Immature natural killer cell (primary cell): ENCODE measurements around the gene IKZF4. TPM values are rescaled to one million over a fixed set of nuclear protein-coding genes. Genes with fewer than 3 reads are reported as not detected.

Experiments
- DNase-seq, 3 donors: peaks; one replicate each; pipeline ENCODE4 v3.0.0; 2022; ENCODE audit warnings: mixed read lengths in 1 of 3
- H3K27ac Mint-ChIP-seq, 6 donors: one replicate each; pipeline ENCODE4 v1.8.0; 2020; ENCODE audit warnings: mixed read lengths in 6 of 6, mild to moderate bottlenecking in 5 of 6, inconsistent platforms in 4 of 6, moderate library complexity in 3 of 6
- H3K27me3 Mint-ChIP-seq, 3 donors: one replicate each; pipeline ENCODE4 v1.8.0; 2020 to 2021; ENCODE audit warnings: low read depth in 3 of 3, mild to moderate bottlenecking in 3 of 3, mixed read lengths in 3 of 3, moderate library complexity in 3 of 3, inconsistent platforms in 1 of 3
- H3K36me3 Mint-ChIP-seq, 3 donors: one replicate each; pipeline ENCODE4 v1.8.0; 2020; ENCODE audit warnings: mixed read lengths in 3 of 3, inconsistent platforms in 2 of 3, mild to moderate bottlenecking in 2 of 3
- H3K4me1 Mint-ChIP-seq, 2 donors: one replicate each; pipeline ENCODE4 v1.8.0; 2020; ENCODE audit warnings: inconsistent platforms in 2 of 2, mild to moderate bottlenecking in 2 of 2, mixed read lengths in 2 of 2, moderate library complexity in 1 of 2
- H3K4me3 Mint-ChIP-seq, 5 donors: one replicate each; pipeline ENCODE4 v1.8.0; 2020; ENCODE audit warnings: mild to moderate bottlenecking in 5 of 5, mixed read lengths in 5 of 5, inconsistent platforms in 3 of 5, moderate library complexity in 3 of 5
- H3K9me3 Mint-ChIP-seq, 6 donors: one replicate each; pipeline ENCODE4 v1.8.0; 2020; ENCODE audit warnings: mild to moderate bottlenecking in 6 of 6, mixed read lengths in 6 of 6, inconsistent platforms in 4 of 6, moderate library complexity in 3 of 6
- polyA plus RNA-seq, 3 donors: library from polyadenylated mRNA; unstranded; fragments of 300-500 nt; fragmentation: Illumina TruSeq; gene quantifications; one replicate each; pipeline ENCODE4 v1.2.3, GENCODE V29; 2021

Gene IKZF4
- polyA plus RNA-seq, 3 donors from 2014 or later = 1.0 TPM; not detected in 2

GRCh38 chr12:56007564-56008559, 13.0 kb upstream of the IKZF4 start:
- peak; percentile 42 to 48 (median 48) for DNase-seq
- no peaks in the 10 kb centered on the region for H3K9me3 Mint-ChIP-seq
- peak overlapping the region; percentile 69 to 89 (median 82) for H3K27ac Mint-ChIP-seq
- H3K27me3 Mint-ChIP-seq = peaks cover 2 to 6% (median 3%) of the 10 kb centered on the region in 3 donors
- no peaks in the 10 kb centered on the region for H3K36me3 Mint-ChIP-seq
- peak overlapping the region; percentile 84 to 90 (median 88) for H3K4me3 Mint-ChIP-seq
- peaks cover 18 to 19% of the 10 kb centered on the region in 2 donors for H3K4me1 Mint-ChIP-seq

DNA sequence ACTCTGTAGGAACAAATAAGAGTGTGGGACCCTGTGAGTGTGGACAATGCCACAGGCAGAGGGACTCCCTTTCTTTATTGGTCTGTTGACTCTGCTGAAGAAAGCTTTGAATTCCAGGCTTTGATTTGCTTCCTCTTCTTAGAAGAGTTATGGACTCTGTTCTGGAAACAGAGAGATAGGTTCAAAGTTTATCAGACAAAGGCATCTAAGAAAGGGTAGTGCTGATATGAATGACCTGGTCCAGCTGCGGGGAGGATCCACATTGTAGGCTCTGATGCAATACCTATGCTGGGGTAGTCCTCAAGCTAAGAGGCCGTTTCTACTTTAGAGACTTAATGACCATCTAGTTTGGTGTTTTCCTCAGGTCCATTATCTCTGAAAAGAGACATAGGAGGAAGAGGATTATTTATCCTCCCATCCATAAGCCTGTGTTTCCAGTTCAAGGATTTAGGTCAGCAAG, 10.7 kb upstream of the IKZF4 start:
- Mint-ChIP-seq H3K27ac (peak overlapping the region in 1 of 6 donors; percentile 32), H3K4me1 (peaks cover 18 to 19% of the 10 kb centered on the region in 2 donors), H3K9me3 (no peaks in the 10 kb centered on the region), H3K36me3 (no peaks in the 10 kb centered on the region), H3K4me3 (peak overlapping the region in 2 of 5 donors; percentile 1 to 47), H3K27me3 (peaks cover 2 to 4% (median 3%) of the 10 kb centered on the region in 3 donors)
- no peak for DNase-seq

- no peaks in the 10 kb centered on the region for H3K9me3 Mint-ChIP-seq
- H3K4me1 Mint-ChIP-seq = peaks cover 15 to 19% of the 10 kb centered on the region in 2 donors
- H3K36me3 Mint-ChIP-seq = peaks cover 0 to 4% (median 0%) of the 10 kb centered on the region in 3 donors
- H3K4me3 Mint-ChIP-seq = no peak overlapping the region
- peaks cover 2 to 4% (median 3%) of the 10 kb centered on the region in 3 donors for H3K27me3 Mint-ChIP-seq
- H3K27ac Mint-ChIP-seq = no peak overlapping the region
- no peak for DNase-seq
Measured at GRCh38 chr12:56011509-56012090, 9.2 kb upstream of the IKZF4 start.

DNA sequence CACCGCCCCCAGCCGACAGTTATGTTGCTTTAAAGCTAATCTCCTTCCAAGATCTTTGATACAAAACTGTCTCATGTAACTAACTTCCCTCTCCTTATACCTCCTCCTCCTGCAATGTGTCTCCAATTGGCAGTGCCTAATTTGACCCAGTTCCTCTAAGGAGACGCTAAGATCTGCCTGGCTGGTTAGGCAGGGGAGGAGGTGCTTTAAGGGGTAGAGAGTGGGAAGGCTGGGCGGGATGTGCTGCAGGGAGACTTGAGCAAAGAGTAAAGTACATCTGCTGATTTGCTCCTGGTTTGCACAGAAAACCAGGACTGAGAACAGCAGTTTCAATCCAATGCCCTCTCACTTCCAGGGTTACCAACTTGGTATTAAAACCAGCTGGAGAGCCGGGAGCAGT, 7.4 kb upstream of the IKZF4 start:
- no peak overlapping the region for H3K4me3 Mint-ChIP-seq
- DNase-seq = no peak
- H3K9me3 Mint-ChIP-seq = no peaks in the 10 kb centered on the region
- H3K27me3 Mint-ChIP-seq = peaks cover 2 to 3% (median 2%) of the 10 kb centered on the region in 3 donors
- H3K4me1 Mint-ChIP-seq = peaks cover 4 to 6% of the 10 kb centered on the region in 2 donors
- H3K36me3 Mint-ChIP-seq = peaks cover 0 to 9% (median 3%) of the 10 kb centered on the region in 3 donors
- no peak overlapping the region for H3K27ac Mint-ChIP-seq

DNA sequence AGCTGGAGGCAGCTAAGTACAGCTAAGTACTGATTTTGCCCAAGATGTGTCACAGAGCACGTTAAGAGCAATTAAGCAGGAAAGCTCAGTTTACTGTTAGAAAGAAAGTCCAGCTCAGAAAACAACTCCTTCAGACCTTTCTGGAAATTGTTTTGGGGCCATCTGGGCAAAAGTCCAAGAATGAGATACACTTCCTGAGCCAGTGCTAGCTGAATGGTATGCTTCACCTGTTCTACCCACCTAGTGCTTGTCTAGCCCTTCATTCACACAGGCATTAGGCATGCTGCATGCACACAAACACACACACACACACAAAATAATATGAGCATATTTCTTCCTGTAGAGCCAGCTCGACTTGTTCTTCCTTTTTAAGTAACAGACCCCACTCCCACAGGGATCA, 6.6 kb upstream of the IKZF4 start:
- Mint-ChIP-seq H3K9me3 (no peaks in the 10 kb centered on the region), H3K4me1 (peaks cover 0 to under 1% of the 10 kb centered on the region in 2 donors), H3K27me3 (peaks cover 0 to 2% (median 0%) of the 10 kb centered on the region in 3 donors), H3K4me3 (no peak overlapping the region), H3K36me3 (peaks cover 0 to 9% (median 4%) of the 10 kb centered on the region in 3 donors), H3K27ac (peak overlapping the region in 1 of 6 donors; percentile 67)
- no peak for DNase-seq

DNA sequence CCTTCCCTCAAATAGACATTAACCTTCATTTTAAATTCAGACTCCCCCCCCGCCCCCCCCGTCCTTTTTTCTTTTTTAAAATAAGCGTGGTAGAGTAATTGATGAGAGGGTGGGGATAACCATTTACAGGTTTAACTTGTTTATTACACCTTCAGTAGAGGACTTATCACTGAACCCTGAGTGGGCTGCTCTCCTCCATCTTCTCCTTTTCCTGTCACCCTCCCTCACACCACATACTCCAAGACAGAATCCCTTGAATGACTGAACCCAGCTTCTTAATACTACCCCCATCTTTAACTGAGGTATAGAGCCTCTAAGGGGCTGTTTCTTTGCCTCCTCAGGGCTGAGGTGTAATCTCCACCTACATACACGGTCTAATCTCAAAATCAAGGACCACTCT, 3.7 kb upstream of the IKZF4 start:
- H3K27me3 Mint-ChIP-seq = no peaks in the 10 kb centered on the region
- peaks cover 0 to 9% (median 8%) of the 10 kb centered on the region in 3 donors for H3K36me3 Mint-ChIP-seq
- H3K9me3 Mint-ChIP-seq = no peaks in the 10 kb centered on the region
- DNase-seq = no peak
- peaks cover 11 to 15% of the 10 kb centered on the region in 2 donors for H3K4me1 Mint-ChIP-seq
- H3K4me3 Mint-ChIP-seq = no peak overlapping the region
- no peak overlapping the region for H3K27ac Mint-ChIP-seq

DNA sequence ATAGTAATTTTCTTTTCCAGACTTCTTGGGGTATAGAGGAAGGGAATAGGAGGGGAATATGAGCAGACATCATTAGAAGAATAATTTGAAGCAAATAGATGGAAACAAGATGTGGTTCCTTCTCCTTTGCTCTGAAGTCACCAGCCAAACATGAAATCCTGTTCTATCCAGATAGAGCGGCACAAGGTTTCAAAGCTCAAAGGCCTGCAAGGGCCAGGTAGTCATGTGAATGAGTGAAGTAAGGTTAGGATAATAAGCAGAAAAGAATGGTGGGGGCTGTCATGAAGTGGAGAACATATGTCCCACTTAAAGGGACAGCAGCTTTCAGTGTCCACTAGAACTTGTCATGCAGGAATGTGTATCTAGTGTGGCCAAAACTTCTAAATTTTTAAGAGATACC, 2.5 kb upstream of the IKZF4 start:
- Mint-ChIP-seq H3K36me3 (peaks cover 0 to 9% (median 8%) of the 10 kb centered on the region in 3 donors), H3K27me3 (no peaks in the 10 kb centered on the region), H3K4me3 (no peak overlapping the region), H3K27ac (peak overlapping the region in 1 of 6 donors; percentile 55), H3K4me1 (peaks cover 11 to 15% of the 10 kb centered on the region in 2 donors), H3K9me3 (no peaks in the 10 kb centered on the region)
- no peak for DNase-seq

- H3K4me1 Mint-ChIP-seq = peaks cover 11 to 15% of the 10 kb centered on the region in 2 donors
- no peaks in the 10 kb centered on the region for H3K9me3 Mint-ChIP-seq
- H3K27me3 Mint-ChIP-seq = peaks cover 0 to 1% (median 0%) of the 10 kb centered on the region in 3 donors
- H3K36me3 Mint-ChIP-seq = peaks cover 0 to 9% (median 8%) of the 10 kb centered on the region in 3 donors
- DNase-seq = no peak
- peak overlapping the region in 1 of 6 donors; percentile 41 for H3K27ac Mint-ChIP-seq
- peak overlapping the region in 3 of 5 donors; percentile 50 to 74 (median 71) for H3K4me3 Mint-ChIP-seq
Measured at GRCh38 chr12:56021889-56022497, 1.1 kb downstream of the IKZF4 start.

- DNase-seq = no peak
- H3K4me1 Mint-ChIP-seq = no peaks in the 10 kb centered on the region
- no peaks in the 10 kb centered on the region for H3K9me3 Mint-ChIP-seq
- peaks cover 6 to 28% (median 21%) of the 10 kb centered on the region in 3 donors for H3K36me3 Mint-ChIP-seq
- peaks cover 0 to 1% (median 0%) of the 10 kb centered on the region in 3 donors for H3K27me3 Mint-ChIP-seq
- peak overlapping the region in 3 of 6 donors; percentile 52 to 83 (median 63) for H3K27ac Mint-ChIP-seq
- H3K4me3 Mint-ChIP-seq = no peak overlapping the region
Measured at GRCh38 chr12:56028511-56029165, 7.8 kb downstream of the IKZF4 start.

DNA sequence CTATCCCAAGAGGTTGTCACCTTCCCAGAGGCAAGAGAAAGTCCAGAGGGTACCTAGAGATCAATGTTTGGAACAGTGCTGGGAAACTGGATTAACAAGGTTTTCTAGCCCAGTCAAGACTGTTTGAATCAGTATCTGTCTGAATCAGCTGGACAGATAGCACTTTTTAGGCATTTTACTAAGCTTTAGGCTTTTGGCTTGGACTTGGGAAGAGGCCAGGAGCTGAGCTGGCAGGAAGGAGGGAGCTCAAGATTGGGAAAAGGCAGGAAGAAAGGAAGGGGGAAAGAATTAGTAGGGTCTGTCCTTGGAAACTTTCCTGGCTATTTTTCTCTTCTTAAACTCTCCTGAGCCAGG, 8.3 kb downstream of the IKZF4 start:
- Mint-ChIP-seq H3K27me3 (peaks cover 0 to 1% (median 0%) of the 10 kb centered on the region in 3 donors), H3K4me3 (no peak overlapping the region), H3K36me3 (peaks cover 6 to 28% (median 21%) of the 10 kb centered on the region in 3 donors), H3K4me1 (no peaks in the 10 kb centered on the region), H3K9me3 (no peaks in the 10 kb centered on the region), H3K27ac (peak overlapping the region in 1 of 6 donors; percentile 52)
- DNase-seq = no peak

GRCh38 chr12:56029666-56030293, 8.9 kb downstream of the IKZF4 start:
- Mint-ChIP-seq H3K9me3 (no peaks in the 10 kb centered on the region), H3K4me3 (no peak overlapping the region), H3K36me3 (peaks cover 6 to 28% (median 21%) of the 10 kb centered on the region in 3 donors), H3K27me3 (peaks cover 0 to 3% (median 0%) of the 10 kb centered on the region in 3 donors), H3K4me1 (no peaks in the 10 kb centered on the region), H3K27ac (peak overlapping the region in 1 of 6 donors; percentile 52)
- DNase-seq = peak in 2 of 3 donors; percentile 35 to 36

GRCh38 chr12:56031987-56032386, 11.1 kb downstream of the IKZF4 start:
- peaks cover 0 to 2% (median 2%) of the 10 kb centered on the region in 3 donors for H3K27me3 Mint-ChIP-seq
- no peaks in the 10 kb centered on the region for H3K9me3 Mint-ChIP-seq
- no peaks in the 10 kb centered on the region for H3K4me1 Mint-ChIP-seq
- H3K36me3 Mint-ChIP-seq = peaks cover 9 to 31% (median 29%) of the 10 kb centered on the region in 3 donors
- DNase-seq = no peak
- no peak overlapping the region for H3K27ac Mint-ChIP-seq
- H3K4me3 Mint-ChIP-seq = no peak overlapping the region
